ENCODE measurements around the gene C1orf159.

Gene C1orf159

GRCh38 chr1:1132042-1132950, 16.4 kb upstream of the C1orf159 start:
- no peak for DNase-seq (ENCODE audit: low read depth, low spot score)
- H3K9ac ChIP-seq (ENCODE audit: insufficient read length): no peak overlapping the region
- no peaks in the 10 kb centered on the region for H3K9me3 ChIP-seq (ENCODE audit: low read depth, low read length)
- H3K27ac ChIP-seq: no peak overlapping the region
- no peak overlapping the region for H3K4me3 ChIP-seq
- TF ChIP-seq FOXP2 (optimal IDR thresholded peaks at IDR 0.05; ENCODE audit: control extremely low read depth, extremely low read length, insufficient read depth) (no peak), POLR2AphosphoS5 (IDR thresholded peaks at IDR 0.05; ENCODE audit: borderline replicate concordance, low read depth, low read length) (no peak), EZH2 (IDR thresholded peaks at IDR 0.05) (no peak)
- H3K36me3 ChIP-seq (ENCODE audit: insufficient read depth, low read length): no peaks in the 10 kb centered on the region

- TF ChIP-seq FOXP2 (optimal IDR thresholded peaks at IDR 0.05; ENCODE audit: control extremely low read depth, extremely low read length, insufficient read depth): no peak
- TF ChIP-seq EZH2 (IDR thresholded peaks at IDR 0.05): no peak
- TF ChIP-seq POLR2AphosphoS5 (IDR thresholded peaks at IDR 0.05; ENCODE audit: borderline replicate concordance, low read depth, low read length): no peak
- H3K9me3 ChIP-seq (ENCODE audit: low read depth, low read length): no peaks in the 10 kb centered on the region
- H3K36me3 ChIP-seq (ENCODE audit: insufficient read depth, low read length): no peaks in the 10 kb centered on the region
- H3K9ac ChIP-seq (ENCODE audit: insufficient read length): no peak overlapping the region
- no peak overlapping the region for H3K27ac ChIP-seq
- no peak overlapping the region for H3K4me3 ChIP-seq
- no peak for DNase-seq (ENCODE audit: low read depth, low spot score)
Observed at GRCh38 chr1:1130206-1131120, 14.6 kb upstream of the C1orf159 start.

- H3K4me3 ChIP-seq: no peak overlapping the region
- H3K9ac ChIP-seq (ENCODE audit: insufficient read length): no peak overlapping the region
- H3K9me3 ChIP-seq (ENCODE audit: low read depth, low read length): no peaks in the 10 kb centered on the region
- H3K27ac ChIP-seq: no peak overlapping the region
- no peaks in the 10 kb centered on the region for H3K36me3 ChIP-seq (ENCODE audit: insufficient read depth, low read length)
- DNase-seq (ENCODE audit: low read depth, low spot score): no peak
- no peak for TF ChIP-seq EZH2 (IDR thresholded peaks at IDR 0.05)
- TF ChIP-seq FOXP2 (optimal IDR thresholded peaks at IDR 0.05; ENCODE audit: control extremely low read depth, extremely low read length, insufficient read depth): no peak
- no peak for TF ChIP-seq POLR2AphosphoS5 (IDR thresholded peaks at IDR 0.05; ENCODE audit: borderline replicate concordance, low read depth, low read length)
Observed at GRCh38 chr1:1129381-1129821, 13.5 kb upstream of the C1orf159 start.

GRCh38 chr1:1128454-1129139, 12.7 kb upstream of the C1orf159 start:
- TF ChIP-seq FOXP2 (optimal IDR thresholded peaks at IDR 0.05; ENCODE audit: control extremely low read depth, extremely low read length, insufficient read depth): no peak
- no peak for TF ChIP-seq POLR2AphosphoS5 (IDR thresholded peaks at IDR 0.05; ENCODE audit: borderline replicate concordance, low read depth, low read length)
- TF ChIP-seq EZH2 (IDR thresholded peaks at IDR 0.05): no peak
- Histone ChIP-seq H3K9me3 (ENCODE audit: low read depth, low read length) (no peaks in the 10 kb centered on the region), H3K27ac (no peak overlapping the region), H3K36me3 (ENCODE audit: insufficient read depth, low read length) (no peaks in the 10 kb centered on the region), H3K9ac (ENCODE audit: insufficient read length) (no peak overlapping the region), H3K4me3 (no peak overlapping the region)
- DNase-seq (ENCODE audit: low read depth, low spot score): no peak

GRCh38 chr1:1127551-1128451, 11.9 kb upstream of the C1orf159 start:
- H3K27ac ChIP-seq: no peak overlapping the region
- TF ChIP-seq EZH2 (IDR thresholded peaks at IDR 0.05) (no peak), POLR2AphosphoS5 (IDR thresholded peaks at IDR 0.05; ENCODE audit: borderline replicate concordance, low read depth, low read length) (no peak), FOXP2 (optimal IDR thresholded peaks at IDR 0.05; ENCODE audit: control extremely low read depth, extremely low read length, insufficient read depth) (no peak)
- H3K9ac ChIP-seq (ENCODE audit: insufficient read length): no peak overlapping the region
- no peak for DNase-seq (ENCODE audit: low read depth, low spot score)
- H3K4me3 ChIP-seq: no peak overlapping the region
- H3K36me3 ChIP-seq (ENCODE audit: insufficient read depth, low read length): no peaks in the 10 kb centered on the region
- no peaks in the 10 kb centered on the region for H3K9me3 ChIP-seq (ENCODE audit: low read depth, low read length)

GRCh38 chr1:1125945-1126344, 10.1 kb upstream of the C1orf159 start:
- Histone ChIP-seq H3K27ac (no peak overlapping the region), H3K4me3 (no peak overlapping the region), H3K9me3 (ENCODE audit: low read depth, low read length) (no peaks in the 10 kb centered on the region), H3K9ac (ENCODE audit: insufficient read length) (no peak overlapping the region), H3K36me3 (ENCODE audit: insufficient read depth, low read length) (no peaks in the 10 kb centered on the region)
- TF ChIP-seq FOXP2 (optimal IDR thresholded peaks at IDR 0.05; ENCODE audit: control extremely low read depth, extremely low read length, insufficient read depth) (no peak), POLR2AphosphoS5 (IDR thresholded peaks at IDR 0.05; ENCODE audit: borderline replicate concordance, low read depth, low read length) (no peak), EZH2 (IDR thresholded peaks at IDR 0.05) (no peak)
- no peak for DNase-seq (ENCODE audit: low read depth, low spot score)
